NCI-H2081 treated with DMSO at 0.1 percent for 48 hours (cell line): ENCODE data around the gene TMC6.
"Not testable (repeated sequence)": the region's sequence is repeated elsewhere in the genome, so short reads cannot be mapped to it uniquely, and the experiment has no call there.

Source experiments
- DNase-seq: peaks from one replicate; lab custom pipeline; 2025; lab: John Stamatoyannopoulos, UW

Gene TMC6

DNA sequence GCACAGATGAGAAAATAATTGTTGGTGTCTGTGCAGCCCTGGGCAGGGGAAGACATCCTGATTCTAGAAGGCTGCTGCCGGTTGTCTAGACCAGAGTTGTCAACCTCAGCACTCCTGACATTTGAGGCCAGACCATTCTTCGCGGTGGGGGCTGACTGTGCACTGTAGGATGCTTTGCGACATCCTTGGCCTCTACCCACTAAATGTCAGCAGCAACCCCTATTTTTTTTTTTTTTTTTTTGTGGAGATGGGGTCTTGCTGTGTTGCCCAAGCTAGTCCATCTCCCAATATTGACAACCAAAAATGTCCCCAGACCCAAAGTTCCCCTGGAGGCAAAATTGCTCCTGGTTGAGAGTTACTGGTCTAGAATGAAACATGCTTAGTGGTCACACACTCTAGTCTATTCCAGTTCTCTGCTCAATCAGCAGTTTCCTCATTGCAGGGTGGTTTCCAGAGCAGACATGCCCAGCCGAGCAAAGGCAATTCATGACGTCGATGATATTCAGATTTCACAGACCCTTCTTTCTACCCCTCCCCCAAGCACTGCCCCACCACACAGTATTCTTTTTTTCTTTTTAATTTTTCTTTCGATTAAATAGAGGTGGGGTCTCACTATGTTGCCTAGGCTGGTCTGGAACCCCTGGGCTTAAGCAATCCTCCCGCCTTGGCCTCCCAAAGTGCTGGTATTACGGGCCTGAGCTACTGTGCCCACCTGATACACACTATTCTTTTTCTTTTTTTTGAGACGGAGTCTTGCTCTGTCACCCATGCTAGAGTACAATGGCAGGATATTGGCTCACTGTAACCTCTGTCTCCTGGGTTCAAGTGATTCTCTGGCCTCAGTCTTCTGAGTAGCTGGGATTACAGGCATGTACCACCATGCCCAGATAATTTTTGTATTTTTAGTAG is 26.6 kb upstream of the TMC6 start:
- no peak for DNase-seq

DNA sequence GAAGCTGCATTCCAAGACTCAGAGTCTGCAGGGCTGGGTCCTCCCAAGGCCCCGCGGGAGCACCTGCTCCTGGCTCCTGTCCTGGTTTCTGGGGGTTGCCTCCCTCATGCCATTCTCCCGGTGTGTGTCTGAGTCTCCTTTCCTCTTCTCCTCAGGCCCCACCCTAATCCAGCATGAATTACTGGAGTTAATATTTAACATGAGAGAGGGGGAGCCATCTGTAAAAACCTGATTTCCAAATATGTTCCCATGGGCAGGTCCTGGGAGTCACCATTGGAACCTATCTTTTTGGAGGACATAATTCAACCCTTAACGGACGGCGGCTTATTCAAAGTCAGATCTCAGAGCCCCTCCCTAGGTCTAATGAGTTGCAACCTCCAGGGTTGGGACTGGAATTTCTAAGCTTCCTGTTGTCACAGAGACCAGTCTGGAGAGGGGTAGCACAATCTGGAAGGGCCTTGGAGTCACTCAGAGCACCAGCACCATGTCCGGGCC is 23.0 kb upstream of the TMC6 start:
- no peak for DNase-seq

DNA sequence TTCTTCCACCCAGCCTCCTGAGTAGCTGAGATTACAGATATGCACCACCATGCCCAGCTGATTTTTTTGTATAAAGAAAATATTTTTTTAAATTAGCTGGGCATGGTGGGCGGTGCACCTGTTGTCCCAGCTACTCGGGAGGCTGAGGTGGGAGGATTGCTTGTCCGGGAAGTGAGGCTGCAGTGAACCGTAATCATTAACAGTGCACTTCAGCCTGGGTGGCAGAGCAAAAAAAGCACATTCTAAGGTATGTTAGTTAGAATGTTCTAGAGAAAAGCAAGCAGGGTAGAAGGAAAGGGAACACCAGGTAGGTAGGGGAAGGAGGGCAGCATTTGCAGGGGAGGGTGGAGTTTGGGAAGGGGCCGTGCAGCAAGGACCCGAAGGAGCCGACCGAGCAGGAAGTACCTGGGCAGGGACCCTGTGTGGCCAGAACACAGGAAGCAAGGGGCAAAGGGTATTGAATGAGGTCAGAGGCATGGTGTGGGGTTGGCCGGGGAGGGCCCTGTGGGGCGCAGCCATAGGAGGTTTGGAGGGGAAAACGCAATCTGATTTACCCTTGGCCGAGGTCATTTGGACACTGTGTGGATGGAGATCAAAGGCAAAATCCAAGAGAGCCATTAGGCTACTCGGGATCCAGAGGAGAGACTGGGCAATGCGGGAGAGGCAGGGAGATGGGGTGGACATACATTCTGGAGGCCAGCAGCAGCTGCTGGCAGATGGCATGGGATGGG is 19.9 kb upstream of the TMC6 start:
- DNase-seq = no peak

DNA sequence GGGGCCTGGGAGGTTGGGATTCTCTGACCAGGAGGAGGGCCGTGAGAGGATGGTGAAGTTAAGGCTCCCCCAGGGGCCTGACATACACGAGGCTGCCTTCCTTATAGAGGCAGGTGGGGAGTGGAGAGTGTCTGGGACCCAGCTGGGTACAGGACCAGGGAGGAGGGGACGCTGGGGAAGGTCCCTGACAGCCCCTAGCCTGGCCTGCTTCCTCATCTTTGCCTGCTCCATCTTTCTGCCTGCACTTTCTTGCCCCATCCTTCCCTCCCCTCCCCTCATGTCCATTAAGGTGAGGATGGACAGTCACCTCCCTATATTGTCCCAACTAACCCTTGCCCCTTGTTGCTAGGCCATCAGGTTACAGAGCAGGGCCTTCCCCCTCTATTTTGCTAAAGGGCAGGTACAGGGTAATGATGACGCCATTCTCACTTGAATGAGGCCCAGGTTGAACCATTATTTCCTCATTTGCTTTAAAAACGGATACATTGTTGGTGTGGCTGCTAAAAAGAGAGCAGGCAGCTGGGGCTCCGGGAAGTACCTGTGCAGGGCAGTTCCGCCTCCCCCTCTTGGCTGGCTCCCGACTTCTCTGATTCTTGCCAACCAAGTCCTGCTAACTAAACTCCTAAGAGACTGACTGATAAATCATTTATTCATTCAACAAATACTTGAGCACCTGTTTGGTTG is 18.9 kb upstream of the TMC6 start:
- no peak for DNase-seq

DNA sequence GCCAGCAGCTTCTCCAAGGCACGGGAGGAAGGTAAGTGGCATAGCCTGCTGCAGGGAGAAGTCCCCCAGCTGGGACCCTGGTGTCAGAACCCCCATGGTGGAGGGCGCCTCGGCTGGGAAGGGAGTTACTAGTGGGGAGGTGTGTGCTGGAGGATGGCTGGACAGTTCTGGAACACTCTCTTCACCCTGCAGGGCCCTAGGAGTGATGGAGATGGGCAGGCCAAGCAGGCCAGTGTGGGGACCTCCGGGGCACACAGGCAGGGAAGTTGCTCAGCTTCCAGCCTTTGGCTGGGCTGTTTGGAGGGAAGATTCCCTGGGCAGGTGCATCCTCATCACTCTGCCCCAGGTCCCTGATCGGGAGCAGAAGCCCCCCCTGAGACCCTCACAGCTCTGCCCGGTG is 18.3 kb upstream of the TMC6 start:
- no peak for DNase-seq

DNA sequence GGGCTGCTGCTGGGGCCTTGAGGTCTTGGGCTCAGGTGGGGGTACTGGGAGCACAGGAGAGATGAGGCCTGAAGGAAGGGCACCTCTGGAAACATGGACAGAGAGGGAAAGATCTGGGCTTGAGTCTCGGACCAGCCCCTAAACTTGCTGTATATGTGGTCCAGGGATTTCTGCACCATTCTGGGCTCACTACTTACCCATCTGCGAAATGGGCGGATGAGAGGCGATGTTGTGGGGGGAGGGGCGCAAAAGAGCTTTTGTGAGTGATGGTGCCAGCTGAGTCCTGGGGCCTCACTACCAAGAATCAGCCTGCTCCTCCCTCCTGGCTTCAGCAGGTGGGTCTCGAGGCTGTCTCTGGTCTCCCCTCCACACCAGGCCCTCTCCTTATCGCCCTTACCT is 17.9 kb upstream of the TMC6 start:
- no peak for DNase-seq

DNA sequence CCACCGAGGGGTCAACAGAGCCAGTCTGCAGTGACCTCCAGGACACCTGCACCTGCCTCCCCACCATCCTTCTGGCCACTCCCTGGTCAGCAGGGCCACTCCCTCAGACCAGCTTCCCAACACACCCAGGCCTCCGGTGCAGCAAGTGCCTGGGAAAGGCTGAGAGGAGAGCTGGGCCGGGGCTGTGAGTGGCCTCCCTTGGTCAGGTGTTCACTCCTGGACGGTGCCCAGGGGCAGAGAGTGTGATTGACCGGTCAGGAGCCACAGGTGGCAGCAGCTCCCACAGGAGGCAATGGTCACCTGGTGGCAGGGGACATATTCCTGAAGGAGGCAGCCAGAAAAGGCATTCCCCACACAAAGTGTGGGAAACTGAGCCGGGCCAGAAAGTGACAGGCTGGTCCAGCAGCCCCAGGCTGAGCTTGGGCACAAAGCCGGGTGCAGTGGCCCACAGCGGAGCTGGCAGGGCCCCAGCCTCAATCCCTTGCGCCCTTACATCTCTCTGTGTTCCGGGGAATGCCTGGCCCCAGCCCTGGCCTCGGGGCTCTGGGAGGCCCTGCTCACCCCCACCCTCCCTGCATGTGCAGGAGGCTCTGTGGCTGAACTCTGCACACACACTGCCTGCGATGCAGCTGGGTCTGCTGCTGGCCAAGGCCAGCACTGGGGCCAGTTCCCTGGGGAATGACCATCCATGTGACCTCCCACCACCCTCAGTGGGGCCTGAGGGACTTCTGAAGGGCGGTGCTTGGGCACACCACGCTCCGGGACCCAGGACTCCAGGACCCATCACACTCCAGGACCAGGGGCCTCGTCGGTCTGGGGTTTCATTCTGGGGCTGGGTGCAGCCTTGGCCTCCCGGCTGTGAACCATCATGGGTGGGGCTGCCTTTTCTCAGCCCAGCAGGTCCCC is 16.4 kb upstream of the TMC6 start:
- no peak for DNase-seq

DNA sequence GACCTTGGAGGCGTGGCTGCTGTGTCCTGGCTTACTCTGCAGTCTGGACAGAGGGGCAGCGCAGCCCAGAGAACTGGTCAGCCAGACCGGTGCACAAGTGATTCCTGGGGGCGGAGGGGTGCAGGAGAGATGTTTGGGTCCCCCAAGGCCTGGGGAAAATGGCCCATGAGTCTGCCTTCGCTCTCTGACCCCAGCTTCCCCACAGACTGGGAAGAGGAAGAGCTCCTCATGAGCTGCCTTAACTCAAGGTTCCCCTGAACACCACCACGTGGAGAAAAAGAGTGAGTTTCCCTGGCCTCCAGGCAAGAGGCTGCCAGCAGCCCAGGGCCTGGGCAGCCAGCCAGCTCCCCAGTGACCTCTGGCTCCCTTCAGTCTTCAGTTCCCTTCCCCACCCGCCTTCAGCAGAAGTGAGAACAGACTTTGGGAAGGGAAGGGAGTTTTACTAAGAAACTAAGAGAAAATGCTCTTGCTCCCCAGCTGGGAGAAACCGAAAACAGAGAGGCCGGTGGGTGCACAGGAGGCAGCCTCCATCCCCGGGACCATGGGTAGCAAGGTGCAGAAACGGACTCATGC is 15.7 kb upstream of the TMC6 start:
- no peak for DNase-seq

DNA sequence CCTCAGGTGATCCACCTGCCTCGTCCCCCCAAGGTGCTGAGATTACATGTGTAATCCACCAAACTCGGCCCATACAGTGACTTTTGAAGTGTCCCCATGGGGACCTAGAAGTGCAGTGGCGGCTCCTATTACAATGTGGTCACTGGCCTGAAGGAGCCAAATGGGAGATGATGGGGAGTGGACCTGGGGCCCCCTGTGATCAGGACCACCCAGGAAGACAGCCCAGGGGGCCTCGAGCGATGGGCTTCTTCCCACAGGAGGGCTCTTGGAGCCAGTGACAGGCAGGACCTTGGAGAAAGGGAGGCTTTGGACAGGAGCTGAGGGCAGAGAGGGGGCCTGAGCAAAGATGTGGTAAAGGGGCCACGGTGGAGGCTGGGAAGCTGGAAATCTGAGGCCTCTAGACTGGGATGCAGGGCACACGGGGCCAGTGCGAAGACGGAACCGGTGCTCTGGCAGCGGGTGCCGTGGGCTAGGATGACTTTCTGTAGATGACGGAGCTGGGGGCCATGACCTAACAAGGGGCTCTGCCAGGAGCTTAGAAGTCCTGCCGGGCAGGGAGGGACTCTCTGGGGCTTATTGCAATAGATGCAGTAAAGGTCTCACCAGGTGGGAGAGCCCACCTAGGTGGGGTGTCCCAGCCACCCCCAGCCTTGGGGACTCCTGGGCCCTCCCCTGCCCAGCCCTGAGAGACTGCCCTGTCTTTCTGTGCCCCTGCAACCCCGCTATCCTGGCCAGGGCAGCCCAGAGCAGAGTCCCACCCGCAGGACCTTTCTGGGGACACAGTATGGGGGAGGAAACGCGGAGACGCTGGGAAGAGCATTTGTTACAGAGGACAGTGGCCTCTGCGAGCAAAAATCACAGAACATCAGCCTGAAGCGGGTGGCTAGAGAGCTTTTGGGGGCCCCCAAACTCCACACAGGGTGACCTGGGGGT is 14.9 kb upstream of the TMC6 start:
- DNase-seq = no peak

DNA sequence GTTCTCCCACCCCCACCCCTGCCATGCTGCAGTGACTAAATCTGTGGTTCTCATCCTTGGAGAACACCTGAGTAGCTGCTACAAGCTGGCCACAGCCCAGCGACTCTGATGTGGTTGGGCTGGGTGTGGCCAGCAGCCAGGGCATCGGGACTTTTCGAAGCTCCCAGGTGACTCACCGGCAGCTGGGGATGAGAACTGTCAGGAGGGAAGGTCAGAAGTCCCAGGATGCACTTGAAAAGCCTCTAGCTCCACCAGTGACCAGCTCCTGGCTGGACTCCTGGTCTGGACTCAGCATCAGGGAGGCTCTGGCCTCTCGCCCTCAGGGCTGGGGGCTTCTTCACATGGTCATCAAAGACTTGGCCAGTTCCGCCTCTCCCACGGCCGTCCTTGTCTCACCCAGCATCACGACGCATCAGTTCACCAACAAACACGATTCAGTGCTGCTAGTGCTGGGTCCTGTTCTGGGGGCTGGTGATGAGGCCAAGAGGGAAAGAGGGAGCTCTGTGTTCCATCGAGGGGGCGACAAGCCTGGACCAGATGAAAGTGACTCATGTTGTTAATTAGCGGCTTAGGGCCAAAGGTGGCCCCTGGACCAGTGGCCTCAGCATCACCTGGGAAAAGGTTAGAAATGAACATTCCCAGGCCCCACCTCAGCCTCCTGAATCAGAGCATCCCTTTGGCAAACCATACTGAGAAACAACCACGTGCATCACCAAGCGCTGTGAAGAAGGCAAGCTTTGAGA is 13.7 kb upstream of the TMC6 start:
- no peak for DNase-seq

DNA sequence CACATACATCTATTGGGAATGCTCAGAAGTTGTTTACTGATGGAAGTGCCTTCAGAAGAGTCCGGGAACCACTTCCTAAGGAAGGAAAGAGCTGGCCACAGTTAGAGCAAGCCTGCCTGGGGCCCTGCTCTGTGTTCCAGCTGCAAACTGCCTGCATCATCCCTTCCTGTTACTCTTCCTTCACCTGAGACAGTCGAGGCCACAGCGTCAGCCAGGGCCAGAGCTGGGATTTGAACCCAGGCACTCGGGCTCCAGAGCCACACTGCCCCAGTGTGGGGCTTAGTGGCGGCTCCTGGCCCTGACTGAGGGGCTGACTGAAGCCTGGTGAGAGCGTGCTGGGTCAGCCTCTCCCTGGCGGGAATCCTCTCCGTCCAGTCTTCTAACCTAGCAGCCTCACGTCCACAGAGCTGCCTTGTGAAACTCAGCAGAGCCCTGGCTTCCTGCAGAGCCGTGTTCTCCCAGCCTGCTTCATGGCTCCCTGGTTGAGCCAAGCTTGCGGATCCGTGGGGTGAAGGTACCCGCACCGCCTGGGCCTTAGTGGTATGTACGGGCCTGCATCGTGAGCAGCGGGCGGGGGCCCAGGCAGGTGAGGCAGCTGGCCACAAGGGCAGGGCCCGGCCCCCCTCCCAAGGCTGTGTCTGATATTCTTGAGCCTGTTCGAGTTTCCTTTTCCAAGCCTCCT is 13.0 kb upstream of the TMC6 start:
- no peak for DNase-seq

DNA sequence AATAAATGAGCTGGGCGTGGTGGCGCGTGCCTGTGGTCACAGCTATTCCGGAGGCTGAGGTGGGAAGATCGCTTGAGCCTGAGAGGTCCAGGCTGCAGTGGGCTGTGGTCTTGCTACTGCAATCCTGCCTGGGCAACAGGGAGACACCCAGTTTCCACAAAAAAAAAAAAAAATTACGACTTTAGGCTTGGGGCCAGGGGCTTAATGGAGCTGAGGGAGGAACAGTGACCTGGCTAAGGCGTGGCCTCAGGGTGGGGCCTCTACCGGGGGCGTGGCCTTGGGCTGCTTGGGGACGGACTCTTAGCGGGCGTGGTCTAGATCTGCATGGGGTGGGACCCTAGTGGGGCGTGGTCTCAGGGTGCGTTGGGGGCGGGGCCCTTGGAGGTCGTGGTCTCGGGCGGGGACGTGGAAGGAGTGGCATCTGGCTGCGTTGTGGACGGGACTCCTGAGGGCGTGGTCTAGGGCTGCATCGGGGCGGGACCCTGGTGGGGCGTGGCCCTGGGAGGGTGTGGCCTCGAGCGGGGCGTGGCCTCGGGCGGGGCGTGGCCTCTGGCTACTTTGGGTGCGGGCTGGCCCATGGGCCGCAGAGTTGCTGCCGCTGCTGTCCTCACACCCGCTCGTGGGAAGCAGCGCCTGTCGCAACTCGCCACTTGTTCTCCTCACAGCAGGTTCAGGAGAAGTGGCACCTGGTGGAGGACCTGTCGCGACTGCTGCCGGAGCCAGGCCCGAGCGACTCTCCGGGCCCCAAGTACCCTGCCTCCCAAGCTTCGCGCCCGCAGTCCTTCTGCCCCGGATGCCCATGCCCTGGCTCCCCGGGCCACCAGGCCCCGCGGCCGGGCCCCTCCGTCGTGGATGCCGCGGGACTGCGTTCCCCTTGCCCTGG is 11.9 kb upstream of the TMC6 start:
- no peak for DNase-seq

DNA sequence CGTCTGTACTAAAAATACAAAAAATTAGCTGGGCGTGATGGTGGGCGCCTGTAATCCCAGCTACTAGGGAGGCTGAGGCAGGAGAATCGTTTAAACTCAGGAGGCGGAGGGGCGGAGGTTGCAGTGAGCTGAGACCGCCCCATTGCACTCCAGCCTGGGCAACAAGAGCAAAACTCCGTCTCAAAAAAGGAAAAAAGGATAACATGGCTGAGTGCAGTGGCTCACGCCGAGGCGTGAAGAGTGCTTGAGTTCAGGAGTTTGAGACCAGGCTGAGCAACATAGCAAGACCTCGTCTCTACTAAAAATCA is 11.3 kb upstream of the TMC6 start:
- not testable (repeated sequence) for DNase-seq

DNA sequence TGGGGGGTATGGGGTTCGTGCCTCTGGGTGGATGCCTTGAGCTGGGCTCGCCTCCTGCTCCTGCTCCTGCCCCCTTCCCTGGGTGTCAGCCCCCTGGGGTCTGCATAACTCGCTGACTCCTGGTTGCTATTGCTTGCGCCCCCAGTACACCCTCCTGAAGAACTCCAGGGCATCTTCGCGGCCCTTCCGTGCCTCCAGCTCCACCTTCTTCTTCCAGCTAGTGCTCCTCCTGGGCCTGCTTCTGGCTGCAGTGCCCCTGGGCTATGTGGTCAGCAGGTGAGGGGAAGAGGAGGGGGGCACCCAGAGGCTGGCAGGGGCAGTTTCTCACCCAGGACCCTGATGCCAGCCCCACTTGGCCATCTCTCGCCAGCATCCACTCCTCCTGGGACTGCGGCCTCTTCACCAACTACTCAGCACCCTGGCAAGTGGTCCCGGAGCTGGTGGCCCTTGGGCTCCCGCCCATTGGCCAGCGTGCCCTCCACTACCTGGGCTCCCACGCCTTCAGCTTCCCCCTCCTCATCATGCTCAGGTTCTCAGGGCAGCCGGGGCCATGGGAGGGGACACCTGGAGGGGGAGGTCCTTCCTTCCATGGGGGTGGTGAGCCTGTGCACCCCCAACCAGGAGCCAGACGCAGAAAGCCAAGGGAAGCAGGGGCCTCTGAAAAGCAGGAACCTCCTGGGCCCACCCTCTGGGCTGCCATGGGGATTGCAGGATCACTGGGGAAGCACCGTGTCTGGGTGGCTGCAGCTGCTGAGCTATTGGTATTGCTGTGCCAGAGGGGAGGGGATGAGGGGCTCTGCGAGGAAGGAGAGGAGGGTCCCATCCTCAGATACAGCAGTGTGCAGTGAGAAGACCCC is 9.9 kb upstream of the TMC6 start:
- no peak for DNase-seq

DNA sequence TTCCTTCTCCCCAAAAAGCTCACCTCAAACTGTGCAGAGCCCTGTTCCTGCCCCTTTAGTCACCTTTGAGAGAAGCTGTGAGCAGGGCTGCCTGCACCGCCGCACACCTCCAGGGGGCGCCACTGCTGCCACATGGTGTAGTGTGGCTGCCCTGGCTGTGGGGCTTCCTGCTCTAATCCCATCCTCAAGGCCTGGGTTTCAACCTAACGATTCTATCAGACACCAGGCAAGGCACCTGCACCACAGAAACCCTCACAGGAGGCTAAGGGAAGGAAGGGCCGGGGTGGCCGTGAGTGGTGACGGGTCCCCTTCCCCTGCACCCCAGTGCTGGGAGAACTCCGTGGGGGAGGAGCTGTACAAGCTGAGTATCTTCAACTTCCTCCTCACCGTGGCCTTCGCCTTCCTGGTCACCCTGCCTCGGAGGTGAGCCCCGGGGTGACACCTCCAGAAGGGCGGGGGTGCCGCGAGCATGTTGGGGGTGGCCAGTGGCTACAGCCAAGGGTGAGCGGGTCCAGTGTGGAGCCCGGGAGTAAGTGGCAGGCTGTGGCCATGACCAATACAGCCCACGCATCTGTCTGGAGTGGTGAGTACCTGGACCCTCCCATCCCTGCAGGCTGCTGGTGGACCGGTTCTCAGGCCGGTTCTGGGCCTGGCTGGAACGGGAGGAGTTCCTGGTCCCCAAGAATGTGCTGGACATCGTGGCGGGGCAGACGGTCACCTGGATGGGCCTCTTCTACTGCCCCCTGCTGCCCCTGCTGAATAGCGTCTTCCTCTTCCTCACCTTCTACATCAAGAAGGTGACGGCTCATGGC is 9.0 kb upstream of the TMC6 start:
- no peak for DNase-seq

DNA sequence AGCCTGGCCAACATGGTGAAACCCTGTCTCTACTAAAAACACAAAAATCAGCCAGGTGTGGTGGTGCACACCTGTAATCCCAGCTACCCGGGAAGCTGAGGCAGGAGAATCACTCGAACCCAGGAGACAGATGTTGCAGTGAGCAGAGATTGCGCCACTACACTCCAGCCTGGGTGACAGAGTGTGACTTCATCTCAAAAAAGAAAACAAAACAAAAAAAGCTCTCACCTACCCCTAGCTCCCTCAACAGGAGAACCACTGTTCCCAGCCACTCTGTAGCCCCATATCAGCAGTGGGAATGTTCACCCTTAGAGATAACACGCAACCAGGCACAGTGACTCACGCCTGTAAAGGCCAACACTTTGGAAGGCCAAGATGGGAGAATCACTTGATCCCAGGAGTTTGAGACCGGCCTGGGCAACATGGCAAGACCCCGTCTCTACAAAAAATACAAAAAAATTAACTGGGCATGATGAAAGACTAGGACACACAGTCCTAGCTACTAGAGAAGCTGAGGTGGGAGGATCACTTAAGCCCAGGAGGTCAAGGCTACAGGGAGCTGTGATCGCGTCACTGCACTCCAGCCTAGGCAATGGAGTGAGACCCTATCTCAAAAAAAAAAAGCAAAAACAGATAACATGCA is 7.4 kb upstream of the TMC6 start:
- no peak for DNase-seq
